BJ (cell line): ENCODE results near the gene ZAR1. TPM values are rescaled to one million over a fixed set of nuclear protein-coding genes. Genes with fewer than 3 reads are reported as not detected.

Experiments used
- CTCF ChIA-PET: fragments of 350-600 bp; formaldehyde crosslinking; extraction: SDS; loops from one replicate; lab custom pipeline; 2021; ENCODE audit warnings: antibody characterized with exemption, inconsistent platforms; lab: Yijun Ruan, JAX
- POLR2A ChIA-PET: fragments of 300-600 bp; sonication (Branson Sonifier 250); formaldehyde crosslinking; extraction: SDS; loops from one replicate; lab custom pipeline; 2021; ENCODE audit warnings: antibody characterized with exemption; lab: Charles Lee
- DNase-seq: peaks from one replicate; pipeline ENCODE4 v3.0.0-alpha.2; 2011; ENCODE audit warnings: low read depth
- H3K27me3 ChIP-seq: 2 replicates; pipeline ENCODE4 v1.6.0; 2011; ENCODE audit warnings: low read length; ENCODE audit not compliant: control insufficient read depth, insufficient read depth
- H3K36me3 ChIP-seq: 2 replicates; pipeline ENCODE4 v1.5.1; 2011; ENCODE audit warnings: low read length; ENCODE audit not compliant: control insufficient read depth, insufficient read depth
- H3K4me3 ChIP-seq: 2 replicates; pipeline ENCODE4 v1.5.1; 2011; ENCODE audit warnings: low read depth, mild to moderate bottlenecking, control low read depth, low read length
- polyA plus RNA-seq: library from polyadenylated mRNA; depleted of rRNA; stranded (reverse); fragments of >200 nt; gene quantifications from 2 replicates; pipeline ENCODE4 v1.2.3, GENCODE V29; 2011; rRNA removed
- TF ChIP-seq, protein P1 (sequence below): IDR thresholded peaks from 2 replicates; pipeline ENCODE4 v1.5.1; 2011; ENCODE audit warnings: low read depth, mild to moderate bottlenecking, control low read depth, inconsistent platforms, low read length, moderate library complexity; ENCODE audit not compliant: insufficient read depth

ZAR1 gene
- polyA plus RNA-seq, 1 experiment: not detected

GRCh38 chr4:48526406-48526805 lies 36.4 kb downstream of the ZAR1 start:
- ChIA-PET POLR2A (no interaction called here), CTCF (interaction anchor here (0.7 to 2.1 kb wide), 3 partner anchors 10 to 20 kb away, joined by 3 to 15 read pairs (median 3); no protein-coding TSS in a partner anchor)
- TF ChIP-seq, protein P1, sequence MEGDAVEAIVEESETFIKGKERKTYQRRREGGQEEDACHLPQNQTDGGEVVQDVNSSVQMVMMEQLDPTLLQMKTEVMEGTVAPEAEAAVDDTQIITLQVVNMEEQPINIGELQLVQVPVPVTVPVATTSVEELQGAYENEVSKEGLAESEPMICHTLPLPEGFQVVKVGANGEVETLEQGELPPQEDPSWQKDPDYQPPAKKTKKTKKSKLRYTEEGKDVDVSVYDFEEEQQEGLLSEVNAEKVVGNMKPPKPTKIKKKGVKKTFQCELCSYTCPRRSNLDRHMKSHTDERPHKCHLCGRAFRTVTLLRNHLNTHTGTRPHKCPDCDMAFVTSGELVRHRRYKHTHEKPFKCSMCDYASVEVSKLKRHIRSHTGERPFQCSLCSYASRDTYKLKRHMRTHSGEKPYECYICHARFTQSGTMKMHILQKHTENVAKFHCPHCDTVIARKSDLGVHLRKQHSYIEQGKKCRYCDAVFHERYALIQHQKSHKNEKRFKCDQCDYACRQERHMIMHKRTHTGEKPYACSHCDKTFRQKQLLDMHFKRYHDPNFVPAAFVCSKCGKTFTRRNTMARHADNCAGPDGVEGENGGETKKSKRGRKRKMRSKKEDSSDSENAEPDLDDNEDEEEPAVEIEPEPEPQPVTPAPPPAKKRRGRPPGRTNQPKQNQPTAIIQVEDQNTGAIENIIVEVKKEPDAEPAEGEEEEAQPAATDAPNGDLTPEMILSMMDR: no peak
- H3K27me3 ChIP-seq: no peaks in the 10 kb centered on the region
- peaks cover 15% of the 10 kb centered on the region for H3K36me3 ChIP-seq
- H3K4me3 ChIP-seq: no peak overlapping the region
- no peak for DNase-seq

GRCh38 chr4:48538358-48538757 lies 48.3 kb downstream of the ZAR1 start:
- Histone ChIP-seq H3K4me3 (no peak overlapping the region), H3K36me3 (no peaks in the 10 kb centered on the region; the same call in 1 of the 2 replicates), H3K27me3 (no peaks in the 10 kb centered on the region)
- ChIA-PET POLR2A (interaction anchor here (0.7 kb wide), 1 partner anchor 18 kb away, joined by 3 read pairs; no protein-coding TSS in a partner anchor), CTCF (interaction anchor here (0.7 to 1.3 kb wide), 2 partner anchors 8 to 313 kb away, joined by 3 read pairs; no protein-coding TSS in a partner anchor)
- TF ChIP-seq, protein P1: no peak
- DNase-seq: no peak

- no peak for DNase-seq
- CTCF ChIA-PET: no interaction called here
- TF ChIP-seq, protein P1: no peak
- no peaks in the 10 kb centered on the region for H3K27me3 ChIP-seq
- H3K36me3 ChIP-seq: no peaks in the 10 kb centered on the region; the same call in 1 of the 2 replicates
- POLR2A ChIA-PET: no interaction called here
- no peak overlapping the region for H3K4me3 ChIP-seq
Observed at GRCh38 chr4:48539597-48539996, 49.5 kb downstream of the ZAR1 start.

- DNase-seq: no peak
- peaks cover 2% of the 10 kb centered on the region; the same call in 1 of the 2 replicates for H3K36me3 ChIP-seq
- H3K4me3 ChIP-seq: no peak overlapping the region
- CTCF ChIA-PET: interaction anchor here (0.8 to 1.3 kb wide), 2 partner anchors 8 to 419 kb away, joined by 3 to 4 read pairs; no protein-coding TSS in a partner anchor
- no peaks in the 10 kb centered on the region for H3K27me3 ChIP-seq
- TF ChIP-seq, protein P1: no peak
- POLR2A ChIA-PET: no interaction called here
Observed at GRCh38 chr4:48542888-48543287, 52.8 kb downstream of the ZAR1 start.

GRCh38 chr4:48543796-48544195 lies 53.7 kb downstream of the ZAR1 start:
- POLR2A ChIA-PET: no interaction called here
- Histone ChIP-seq H3K4me3 (no peak overlapping the region), H3K36me3 (peaks cover 2% of the 10 kb centered on the region; the same call in 1 of the 2 replicates), H3K27me3 (no peaks in the 10 kb centered on the region)
- TF ChIP-seq, protein P1: no peak
- CTCF ChIA-PET: no interaction called here
- no peak for DNase-seq

Other genes starting within 250 kb of the ZAR1 start
- gene TEC, start 220.4 kb upstream of the ZAR1 start, polyA plus RNA-seq: 0.20 and 0.28 TPM in 2 replicates
- 25.5 and 40.5 TPM in 2 replicates for gene SLAIN2, start 148.7 kb upstream of the ZAR1 start, polyA plus RNA-seq
- 0.09 TPM in 1 of 2 replicates, not detected in the other for gene SLC10A4, start 6.9 kb upstream of the ZAR1 start, polyA plus RNA-seq